Tongue (tissue), 2 donors: Measurements from ENCODE around the gene RAB11FIP3. TPM values are rescaled to one million over a fixed set of nuclear protein-coding genes. Genes with fewer than 3 reads are reported as not detected.
"Not testable (repeated sequence)": the region's sequence is repeated elsewhere in the genome, so short reads cannot be mapped to it uniquely, and the experiment has no call there.

ENCODE experiments used
- DNase-seq: peaks from one replicate; pipeline ENCODE4 v3.0.0-alpha.2; 2015
- total RNA-seq: library from RNA; depleted of rRNA; stranded (reverse); fragments of >200 nt; gene quantifications from one replicate; pipeline ENCODE4 v1.2.3, GENCODE V29; 2014

The RAB11FIP3 gene
- total RNA-seq, 1 donor from 2014 or later = 39.2 TPM

DNA sequence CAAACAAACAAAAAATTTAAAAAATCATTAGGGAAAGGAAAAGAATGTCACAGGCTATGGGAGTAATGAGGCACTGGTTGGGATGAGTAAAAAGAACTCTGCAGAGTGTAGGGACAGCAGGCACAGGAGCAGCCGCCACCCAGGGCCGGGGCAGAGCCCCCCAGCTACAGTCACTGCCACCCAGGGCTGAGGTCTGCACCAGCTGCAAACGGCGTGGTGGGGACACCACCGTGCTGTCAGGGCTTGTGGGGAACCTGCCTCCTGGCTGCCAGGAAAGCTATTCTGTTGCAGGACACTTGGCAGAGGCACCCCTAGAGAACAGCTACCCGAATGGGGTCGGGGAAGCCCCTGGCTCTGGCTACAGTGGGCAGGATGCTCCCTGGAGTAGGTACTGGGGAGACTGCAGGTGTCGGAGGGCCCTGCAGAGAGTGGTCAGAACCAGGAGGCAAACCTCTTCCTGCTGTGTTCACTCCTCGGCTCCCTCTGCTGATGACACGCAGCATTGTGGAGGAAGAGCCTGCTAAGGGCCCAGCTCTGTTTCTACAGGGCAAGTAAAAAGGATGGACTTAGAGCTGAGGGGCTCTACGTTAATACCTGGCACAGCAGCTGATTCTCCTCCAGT is 69.8 kb downstream of the RAB11FIP3 start:
- DNase-seq = peak; percentile 37

DNA sequence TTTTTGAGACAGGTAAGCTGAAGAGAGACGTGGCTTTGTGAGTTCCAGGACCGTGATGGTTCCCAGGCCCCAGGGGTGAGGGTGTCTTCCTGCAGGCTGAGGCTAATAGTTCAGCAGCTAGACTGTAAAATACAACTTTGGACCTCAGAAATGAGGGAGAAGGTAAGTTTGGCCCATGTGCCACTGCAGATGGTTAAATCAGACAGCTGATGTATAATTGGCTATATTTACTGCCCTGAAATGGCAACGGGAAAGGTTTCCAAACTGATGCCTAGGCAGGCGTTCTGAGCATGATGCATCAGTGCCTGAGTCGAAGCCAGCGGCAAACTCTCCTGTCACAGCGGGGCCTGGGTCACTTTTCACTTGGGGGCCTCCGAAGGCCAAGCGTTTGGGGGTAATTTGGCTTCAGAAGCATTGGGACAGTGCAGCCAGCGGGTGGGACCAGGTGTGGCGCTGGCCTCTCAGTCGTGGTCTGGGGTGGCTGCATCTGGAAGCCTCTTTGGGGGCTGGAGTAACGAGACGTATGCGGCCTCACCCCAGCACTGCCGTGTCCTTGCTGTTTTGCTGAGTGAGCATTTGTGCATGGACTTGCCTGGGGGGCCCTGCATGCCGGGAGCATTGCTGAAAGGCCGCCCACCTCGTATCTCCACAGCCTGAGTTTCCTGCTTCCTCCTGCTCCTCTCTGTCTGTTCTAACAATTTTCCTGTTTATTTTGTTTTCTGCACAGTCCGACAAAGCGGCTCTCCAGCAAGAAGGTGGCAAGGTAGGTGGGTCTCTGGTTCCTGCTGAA is 70.8 kb downstream of the RAB11FIP3 start:
- DNase-seq = no peak

DNA sequence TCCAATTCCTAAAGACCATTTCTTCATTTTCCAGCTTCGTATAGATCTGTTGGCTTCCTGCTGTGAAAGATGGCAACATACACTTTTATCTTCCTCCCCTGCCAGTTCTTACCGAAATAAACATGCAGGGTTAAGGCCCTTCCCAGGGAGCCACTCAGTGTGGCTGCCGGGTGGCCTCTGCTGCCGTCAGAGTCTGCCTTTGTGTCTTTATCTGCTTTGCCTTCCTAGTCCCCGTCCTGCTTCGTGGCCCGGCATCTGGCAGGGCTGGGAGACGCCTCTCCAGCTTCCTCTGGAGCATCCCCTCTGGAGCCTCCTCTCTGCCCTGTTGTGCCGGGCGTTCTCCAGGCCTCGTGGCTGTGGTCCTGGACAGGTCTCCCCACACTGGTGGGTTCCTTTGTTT is 71.8 kb downstream of the RAB11FIP3 start:
- DNase-seq = no peak

DNA sequence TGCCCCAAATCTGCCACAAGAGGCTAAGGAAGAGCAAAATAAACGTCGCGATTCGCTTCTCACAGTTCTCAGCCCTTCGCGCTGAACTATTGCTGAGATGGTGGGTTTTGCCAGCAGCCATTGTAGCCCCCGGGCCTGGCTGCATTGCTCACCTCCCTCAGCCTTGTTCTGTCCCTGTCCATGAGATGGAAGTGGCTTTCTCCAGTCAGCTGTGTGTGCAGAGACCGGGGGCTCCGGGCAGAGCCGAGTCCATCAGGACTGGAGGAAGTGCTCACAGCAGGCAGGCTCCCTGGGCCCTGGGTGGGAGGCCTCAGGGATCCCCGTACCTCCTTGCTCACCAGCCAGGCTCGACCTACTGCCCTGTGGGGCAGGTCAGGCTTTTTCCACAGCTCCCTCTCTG is 74.5 kb downstream of the RAB11FIP3 start:
- DNase-seq = no peak

DNA sequence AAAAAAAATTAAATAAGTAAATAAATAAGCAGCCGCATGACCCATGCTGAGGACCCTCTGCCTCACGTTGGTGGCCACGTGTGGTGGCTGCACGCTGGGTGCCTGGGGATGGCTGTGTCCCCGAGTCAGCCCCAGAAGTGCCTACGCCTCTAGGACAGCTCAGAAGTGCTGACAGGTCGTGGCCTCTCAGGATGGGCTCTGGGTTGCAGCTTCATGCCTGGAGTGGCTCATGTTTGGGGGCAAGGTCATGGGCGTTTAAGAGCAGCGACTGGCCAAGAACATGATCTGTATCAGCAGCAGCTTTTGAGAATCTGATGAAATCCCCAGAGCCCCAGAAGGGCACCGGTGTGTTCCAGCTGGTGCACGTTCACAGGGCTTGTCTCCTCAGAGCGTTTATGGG is 75.3 kb downstream of the RAB11FIP3 start:
- DNase-seq = no peak

DNA sequence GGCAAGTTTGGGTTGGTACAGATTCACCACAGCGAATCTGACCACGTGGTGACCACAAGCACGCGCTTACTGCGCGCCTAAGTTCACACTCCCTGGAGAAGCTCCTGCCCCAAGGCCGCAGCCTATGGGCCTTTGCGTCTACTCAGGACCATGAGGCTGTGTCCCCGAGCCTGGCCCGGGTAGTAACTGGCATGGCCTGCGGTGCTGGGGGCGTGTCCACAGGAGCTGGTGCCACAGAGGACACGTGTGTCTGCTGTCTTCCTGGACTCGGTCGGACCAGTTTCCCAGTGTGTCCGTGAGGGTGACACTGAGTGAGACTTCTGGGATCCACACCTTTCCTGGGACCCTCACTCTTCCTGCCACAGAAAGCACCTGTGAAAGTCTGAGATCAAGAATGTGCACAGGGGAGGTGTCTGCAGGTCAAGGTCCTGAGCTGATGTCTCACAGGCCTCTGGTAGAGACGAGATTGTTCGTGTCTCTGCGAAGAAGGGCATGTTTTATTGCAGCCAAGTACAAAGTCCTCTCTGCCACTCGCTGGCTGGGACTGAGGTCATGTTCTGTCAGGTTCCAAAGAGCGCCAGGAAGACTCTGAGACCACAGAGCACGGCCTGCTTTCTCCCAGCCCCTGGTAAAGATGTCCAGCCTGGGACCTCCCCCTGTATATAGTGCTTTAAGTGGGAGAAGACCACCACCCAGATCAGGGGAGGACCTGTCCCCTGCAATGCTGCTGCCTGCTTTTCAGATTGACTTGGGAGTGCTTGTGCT is 76.9 kb downstream of the RAB11FIP3 start:
- no peak for DNase-seq

DNA sequence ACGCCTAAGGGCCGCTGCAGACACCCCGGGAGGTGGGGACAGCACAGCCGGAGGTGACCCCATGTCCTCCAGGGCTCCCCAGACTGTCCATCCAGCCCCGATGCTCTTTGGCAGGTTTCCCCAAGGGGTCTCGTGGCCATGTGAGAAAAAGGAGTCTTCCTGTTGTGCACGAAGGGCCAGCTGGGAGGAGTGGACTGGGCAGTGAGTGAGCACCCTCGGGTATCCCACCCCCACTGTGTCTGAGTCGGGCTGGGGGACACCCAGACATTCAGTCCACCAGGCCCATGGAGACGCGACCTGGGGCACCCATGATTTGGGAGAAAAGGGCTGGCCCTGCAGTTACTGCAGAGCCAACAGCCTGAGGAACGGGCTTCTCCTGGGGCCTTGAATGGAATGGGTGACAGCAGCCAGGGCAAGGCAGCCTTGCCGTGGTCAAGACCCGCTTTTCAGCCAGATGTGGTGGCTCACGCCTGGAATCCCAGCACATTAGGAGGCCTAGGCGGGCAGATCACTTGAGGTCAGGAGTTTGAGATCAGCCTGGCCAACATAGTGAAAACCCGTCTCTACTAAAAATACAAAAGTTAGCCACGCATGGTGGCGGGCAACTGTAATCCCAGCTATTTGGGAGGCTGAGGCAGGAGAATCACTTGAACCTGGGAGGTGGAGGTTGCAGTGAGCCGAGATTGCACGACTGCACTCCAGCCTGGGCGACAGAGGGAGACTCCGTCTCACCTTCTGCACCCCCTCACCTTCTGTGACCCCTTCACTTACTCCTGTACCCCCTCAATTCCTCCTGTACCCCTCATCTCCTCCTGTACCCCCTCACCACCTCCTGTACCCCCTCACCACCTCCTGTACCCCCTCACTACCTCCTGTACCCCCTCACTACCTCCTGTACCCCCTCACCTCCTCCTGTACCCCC is 78.0 kb downstream of the RAB11FIP3 start:
- no peak for DNase-seq

DNA sequence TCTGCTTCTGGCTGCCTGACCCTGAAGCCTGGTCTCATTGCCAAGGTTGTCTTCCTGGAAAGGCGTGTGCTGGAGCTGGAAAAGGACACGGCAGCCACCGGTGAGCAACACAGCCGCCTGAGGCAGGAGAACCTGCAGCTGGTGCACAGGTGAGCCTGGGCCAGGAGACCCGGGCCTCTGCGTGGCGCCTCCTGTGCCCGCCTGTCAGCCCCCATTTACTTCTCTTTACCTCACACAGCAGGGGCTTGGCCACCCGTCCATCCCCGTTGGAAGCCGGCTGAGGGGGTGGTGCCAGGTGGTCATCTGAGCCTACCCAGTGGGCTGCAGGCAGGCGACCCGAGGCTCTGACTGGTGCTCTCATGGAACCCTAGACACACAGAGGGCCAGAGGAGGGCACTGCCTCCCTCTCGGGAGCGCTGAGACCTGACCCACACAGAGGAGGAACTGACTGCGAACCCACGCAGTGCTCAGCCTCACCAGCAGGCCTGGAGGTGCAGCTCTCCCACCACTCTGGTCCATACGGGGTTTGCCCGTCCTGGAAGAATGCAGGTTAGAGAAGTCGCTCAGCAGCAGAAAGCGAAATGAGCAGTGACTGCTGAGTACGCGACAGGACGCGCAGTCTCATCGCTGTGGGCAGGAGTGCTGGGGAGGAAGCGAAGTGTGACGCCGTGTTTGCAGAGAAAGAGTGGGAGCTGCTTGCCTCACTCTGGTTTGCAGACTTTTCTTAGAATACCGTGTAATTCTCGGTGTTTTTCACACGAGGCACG is 80.2 kb downstream of the RAB11FIP3 start:
- no peak for DNase-seq

DNA sequence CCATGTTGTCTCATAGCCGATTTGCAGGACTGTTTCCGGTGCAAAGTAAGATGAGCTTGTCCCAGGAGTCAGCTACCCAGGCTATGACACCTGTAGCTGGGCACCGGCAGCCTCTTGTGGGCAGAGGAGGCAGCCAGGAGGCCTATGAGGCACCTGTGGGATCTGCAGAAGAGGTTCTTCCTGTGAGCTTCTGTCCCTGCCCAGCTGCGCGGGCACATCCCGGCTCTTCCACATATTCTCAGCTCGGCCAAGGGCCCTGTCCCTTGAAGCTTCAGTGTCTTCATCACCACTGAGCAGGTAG is 80.7 kb downstream of the RAB11FIP3 start:
- DNase-seq = no peak

DNA sequence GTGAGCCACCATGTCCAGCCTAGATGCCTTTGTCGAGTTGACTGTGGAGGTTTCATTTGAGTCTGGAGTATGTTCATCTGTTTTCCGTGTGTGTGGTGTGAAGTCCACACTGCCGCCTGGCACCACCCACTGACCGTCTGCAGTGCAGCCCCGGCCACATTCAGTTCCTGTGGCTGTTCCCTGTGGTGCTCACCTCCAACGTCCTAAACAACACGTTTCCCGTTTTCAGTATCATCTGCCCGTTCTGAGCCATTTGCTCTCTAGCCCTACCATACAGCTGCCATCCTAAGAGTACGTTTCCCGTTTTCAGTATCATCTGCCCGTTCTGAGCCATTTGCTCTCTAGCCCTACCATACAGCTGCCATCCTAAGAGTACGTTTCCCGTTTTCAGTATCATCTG is 82.1 kb downstream of the RAB11FIP3 start:
- DNase-seq = not testable (repeated sequence)

DNA sequence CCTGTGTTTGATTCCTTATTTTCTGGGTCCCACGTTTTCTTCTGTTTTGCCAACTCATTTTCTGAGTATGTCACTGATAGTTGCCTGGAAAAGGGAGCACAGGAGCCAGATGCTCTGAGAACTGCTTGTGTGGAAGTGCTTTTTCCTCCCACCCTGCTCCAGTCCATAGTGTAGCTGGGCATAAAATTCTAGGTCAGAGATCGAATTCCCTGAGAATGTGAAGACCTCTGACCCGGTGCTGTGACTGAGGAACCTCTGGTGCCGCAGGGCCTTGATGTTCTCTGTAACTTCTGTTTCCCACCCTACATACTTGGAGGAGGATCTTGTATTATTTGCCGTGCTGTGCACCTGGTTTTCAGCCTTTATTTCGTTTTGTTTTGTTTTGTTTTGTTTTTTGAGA is 82.5 kb downstream of the RAB11FIP3 start:
- no peak for DNase-seq

DNA sequence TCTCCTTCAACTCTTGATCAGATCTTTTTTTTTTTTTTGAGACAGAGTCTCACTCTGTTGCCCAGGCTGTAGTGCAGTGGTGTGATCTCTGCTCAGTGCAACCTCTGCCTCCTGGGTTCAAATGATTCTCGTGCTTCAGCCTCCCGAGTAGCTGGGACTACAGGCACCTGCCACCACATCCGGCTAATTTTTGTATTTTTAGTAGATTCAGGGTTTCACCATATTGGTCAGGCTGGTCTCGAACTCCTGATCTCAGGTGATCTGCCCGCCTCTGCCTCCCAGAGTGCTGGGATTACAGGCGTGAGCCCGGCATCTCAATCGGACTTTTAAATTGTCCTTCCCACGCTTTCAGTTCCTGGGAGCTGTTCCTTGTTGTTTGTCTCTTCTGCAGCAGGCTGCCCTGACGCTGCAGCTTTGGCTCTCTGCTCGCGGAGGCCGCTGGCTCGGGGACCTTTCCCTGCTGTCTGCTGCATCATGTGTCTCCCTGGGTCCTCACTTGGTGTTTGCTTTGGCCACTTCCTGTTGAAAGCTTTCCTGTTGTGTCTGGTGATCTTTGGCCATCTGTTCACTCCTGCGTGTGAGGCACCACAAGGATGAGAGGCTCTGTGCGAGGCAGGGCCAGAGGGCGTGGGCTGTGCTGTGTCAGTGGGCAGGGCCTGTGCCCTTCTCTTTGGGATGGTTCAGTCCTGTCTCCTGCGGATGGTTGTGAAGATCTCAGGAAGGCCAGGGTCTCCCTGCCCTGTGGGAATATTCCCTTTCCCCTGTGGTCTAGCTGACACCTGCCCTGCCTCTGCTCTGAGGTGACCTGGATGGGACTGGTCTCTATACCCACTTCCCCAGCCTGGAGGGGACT is 83.7 kb downstream of the RAB11FIP3 start:
- peak; percentile 19 for DNase-seq

DNA sequence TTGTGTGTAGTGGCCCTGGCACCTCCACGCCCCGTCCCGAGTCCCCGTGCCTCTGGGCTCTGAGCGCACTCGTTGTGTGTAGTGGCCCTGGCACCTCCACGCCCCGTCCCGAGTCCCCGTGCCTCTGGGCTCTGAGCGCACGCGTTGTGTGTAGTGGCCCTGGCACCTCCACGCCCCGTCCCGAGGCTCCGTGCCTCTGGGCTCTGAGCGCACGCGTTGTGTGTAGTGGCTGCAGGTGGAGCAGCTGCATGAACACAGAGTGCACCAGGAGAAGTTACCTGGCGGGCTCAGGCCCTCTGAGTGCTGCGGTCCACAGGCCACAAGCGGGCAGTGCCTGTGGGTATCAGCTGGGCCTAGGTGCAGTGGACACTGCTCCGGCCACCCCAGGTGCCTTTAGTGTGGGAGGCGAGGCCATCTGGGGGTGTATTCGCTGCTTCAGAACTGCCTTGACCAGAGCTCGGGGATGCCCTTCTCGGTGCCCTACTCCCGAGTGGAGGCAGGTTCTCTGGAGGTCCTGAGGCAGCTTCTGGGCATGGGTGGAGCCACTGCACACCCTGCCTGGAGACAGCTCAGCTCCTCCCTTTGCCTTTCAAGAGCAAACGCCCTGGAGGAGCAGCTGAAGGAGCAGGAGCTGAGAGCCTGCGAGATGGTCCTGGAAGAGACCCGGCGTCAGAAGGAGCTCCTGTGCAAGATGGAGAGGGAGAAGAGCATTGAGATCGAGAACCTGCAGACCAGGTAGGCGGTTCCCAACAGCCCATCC is 84.8 kb downstream of the RAB11FIP3 start:
- no peak for DNase-seq

DNA sequence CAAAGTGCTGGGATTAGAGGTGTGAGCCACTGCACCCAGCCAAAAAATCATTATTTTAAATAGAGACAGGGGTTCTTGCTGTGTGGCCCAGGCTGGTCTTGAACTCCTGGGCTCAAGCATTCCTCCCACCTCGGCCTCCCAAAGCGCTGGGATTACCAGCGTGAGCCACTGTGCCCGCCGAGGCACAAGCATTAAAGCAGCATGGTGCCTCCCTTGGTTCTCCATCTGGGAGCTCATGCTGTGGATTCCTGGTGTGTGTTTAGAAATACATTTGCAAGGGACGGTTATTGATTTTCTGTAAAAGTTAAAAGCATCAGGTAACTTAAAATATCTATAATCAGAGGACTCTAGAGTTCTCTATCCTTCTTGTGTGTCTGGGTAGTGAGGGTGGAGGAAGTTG is 87.4 kb downstream of the RAB11FIP3 start:
- DNase-seq = no peak

DNA sequence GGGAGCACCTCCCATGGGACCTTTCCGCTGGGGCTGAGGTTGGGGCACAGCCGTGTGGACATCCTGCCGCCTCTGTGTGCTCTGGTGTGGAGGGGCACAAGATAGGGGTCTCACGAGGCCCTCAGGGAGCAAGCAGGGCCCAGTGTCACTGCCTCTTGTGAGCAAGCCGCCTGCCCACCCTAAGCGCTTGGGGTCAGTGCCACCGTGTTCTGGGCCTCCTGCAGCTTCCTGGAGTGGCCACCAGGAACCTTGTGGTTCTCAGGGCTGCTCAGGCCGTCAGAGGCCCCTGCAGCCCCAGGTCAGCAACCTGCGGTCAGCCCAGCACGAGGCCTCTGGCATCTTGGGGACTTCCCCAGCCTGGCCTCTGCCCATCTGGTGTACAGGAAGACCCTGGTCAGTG is 88.5 kb downstream of the RAB11FIP3 start:
- DNase-seq = no peak

DNA sequence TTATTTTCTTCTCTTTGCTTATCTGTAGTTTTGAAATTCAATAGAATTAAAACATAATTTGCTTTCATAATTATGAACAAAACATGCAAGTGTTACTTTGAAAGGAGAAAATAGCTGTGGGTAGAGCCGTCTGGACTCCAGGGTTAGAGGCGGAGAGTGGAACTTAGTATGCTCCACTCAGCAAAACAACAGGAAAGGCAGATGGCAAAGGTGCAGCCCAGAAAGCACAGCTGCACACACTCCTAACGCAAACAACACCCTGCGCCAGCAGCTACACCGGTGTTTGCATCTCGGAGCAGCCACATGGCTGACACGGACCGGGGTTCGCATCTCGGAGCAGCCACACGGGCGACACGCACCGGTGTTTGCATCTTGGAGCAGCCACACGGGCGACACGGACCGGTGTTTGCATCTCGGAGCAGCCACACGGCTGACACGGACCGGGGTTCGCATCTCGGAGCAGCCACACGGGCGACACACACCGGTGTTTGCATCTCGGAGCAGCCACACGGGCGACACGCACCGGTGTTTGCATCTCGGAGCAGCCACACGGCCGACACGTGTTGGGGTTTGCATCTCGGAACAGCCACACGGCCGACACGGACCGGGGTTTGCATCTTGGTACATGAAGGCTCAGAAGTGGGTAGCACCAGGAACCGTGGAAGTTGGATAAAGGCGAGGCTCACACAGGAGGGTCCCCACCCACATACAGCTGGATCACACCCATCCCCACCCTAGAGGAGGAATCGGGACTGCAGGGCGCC is 89.9 kb downstream of the RAB11FIP3 start:
- DNase-seq = no peak

DNA sequence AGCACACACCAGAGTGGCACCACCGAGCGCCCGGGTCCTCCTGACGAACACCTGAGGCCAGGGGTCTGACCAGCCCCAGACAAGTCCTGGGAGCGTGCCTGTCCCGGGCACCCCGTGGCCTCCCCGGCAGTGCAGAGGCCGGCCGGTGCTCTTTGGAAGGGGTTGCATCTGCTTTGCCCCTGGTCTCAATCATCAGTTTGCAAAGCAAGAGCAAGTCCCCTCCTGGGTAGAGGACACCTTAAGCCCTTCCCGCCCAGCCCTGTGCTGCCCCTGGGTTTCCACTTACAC is 90.4 kb downstream of the RAB11FIP3 start:
- DNase-seq = no peak

DNA sequence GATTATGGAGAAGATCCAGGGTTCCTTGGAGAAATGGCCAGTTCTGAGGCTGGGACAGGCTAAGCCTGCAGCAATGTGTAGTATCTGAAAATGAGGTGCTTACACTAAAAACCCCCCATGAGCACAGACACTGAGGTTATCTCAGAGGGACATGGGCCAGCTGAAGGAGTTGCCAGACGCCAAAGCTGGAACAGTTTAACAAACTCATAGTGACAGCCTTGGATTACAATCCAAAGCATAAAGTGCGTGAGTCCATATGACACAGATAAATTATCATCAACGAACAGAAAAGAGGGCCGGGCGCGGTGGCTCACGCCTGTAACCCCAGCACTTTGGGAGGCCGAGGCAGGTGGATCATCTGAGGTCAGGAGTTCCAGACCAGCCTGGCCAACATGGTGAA is 90.9 kb downstream of the RAB11FIP3 start:
- no peak for DNase-seq

DNA sequence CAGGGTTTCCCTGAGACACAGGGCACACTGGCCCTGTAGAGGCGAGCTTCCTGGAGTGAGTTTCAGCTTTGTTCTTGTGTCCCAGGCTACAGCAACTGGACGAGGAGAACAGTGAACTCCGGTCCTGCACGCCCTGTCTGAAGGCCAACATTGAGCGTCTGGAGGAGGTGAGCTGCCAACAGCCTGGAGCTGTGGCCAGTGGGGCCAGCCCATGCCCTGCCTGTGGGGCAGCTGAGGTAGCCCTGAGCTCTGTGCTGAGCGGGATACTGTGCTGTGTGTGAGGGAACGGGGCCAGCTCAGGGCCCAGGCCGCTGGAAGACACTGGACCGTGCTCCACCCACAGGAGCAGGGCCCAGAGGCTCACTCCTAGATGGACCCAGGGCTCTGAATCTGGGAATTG is 93.4 kb downstream of the RAB11FIP3 start:
- DNase-seq = no peak
